ENCODE results near the gene SIPA1L3.

DNA sequence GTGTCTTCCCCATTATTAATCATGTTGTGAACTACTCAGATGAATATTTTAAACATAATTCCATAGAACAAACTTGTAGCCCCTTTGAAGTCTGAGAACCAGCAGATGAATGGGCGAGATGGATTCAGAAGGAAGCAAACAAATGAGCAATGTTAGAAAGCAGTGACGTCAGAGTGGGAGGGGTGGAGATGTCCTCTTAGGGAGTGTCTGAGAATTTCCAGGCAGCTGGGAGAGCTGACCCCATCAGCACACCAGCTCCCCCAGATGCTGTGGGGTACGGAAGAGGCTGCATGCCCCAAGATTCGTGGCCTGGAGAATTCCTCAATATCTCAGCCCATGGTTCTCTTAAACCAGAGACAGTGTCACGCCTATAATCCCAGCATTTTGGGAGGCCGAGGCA, 248.4 kb downstream of the SIPA1L3 start:
- no peak for TF ChIP-seq CTCF (IDR thresholded peaks at IDR 0.05; ENCODE audit: low read length)
- TF ChIP-seq EZH2phosphoT487 (IDR thresholded peaks at IDR 0.05; ENCODE audit: low read length) = no peak
- no peak for TF ChIP-seq EZH2 (optimal IDR thresholded peaks at IDR 0.05; ENCODE audit: low read depth, low read length)
